GM13977 (cell line): ENCODE results near the gene MISP.

ENCODE experiments used
- DNase-seq: peaks from one replicate; pipeline ENCODE4 v3.0.0; 2012; ENCODE audit warnings: low spot score
- in situ Hi-C: fragments of 300-500 bp; cut with MboI; formaldehyde crosslinking; loops from one replicate; pipeline ENCODE4 v1.12.0; 2022; ENCODE audit warnings: low sequenced_read_pairs, low pct_unique_long_range_greater_than_20kb, mixed read lengths, inconsistent platforms; ENCODE audit not compliant: unreplicated experiment
- TF ChIP-seq, protein P1 (sequence below): IDR thresholded peaks from 2 replicates; pipeline ENCODE4 v1.5.1; 2012; ENCODE audit warnings: mild to moderate bottlenecking, control low read depth; ENCODE audit not compliant: insufficient read depth; ENCODE audit errors: extremely low read depth, missing control alignments

MISP gene

DNA sequence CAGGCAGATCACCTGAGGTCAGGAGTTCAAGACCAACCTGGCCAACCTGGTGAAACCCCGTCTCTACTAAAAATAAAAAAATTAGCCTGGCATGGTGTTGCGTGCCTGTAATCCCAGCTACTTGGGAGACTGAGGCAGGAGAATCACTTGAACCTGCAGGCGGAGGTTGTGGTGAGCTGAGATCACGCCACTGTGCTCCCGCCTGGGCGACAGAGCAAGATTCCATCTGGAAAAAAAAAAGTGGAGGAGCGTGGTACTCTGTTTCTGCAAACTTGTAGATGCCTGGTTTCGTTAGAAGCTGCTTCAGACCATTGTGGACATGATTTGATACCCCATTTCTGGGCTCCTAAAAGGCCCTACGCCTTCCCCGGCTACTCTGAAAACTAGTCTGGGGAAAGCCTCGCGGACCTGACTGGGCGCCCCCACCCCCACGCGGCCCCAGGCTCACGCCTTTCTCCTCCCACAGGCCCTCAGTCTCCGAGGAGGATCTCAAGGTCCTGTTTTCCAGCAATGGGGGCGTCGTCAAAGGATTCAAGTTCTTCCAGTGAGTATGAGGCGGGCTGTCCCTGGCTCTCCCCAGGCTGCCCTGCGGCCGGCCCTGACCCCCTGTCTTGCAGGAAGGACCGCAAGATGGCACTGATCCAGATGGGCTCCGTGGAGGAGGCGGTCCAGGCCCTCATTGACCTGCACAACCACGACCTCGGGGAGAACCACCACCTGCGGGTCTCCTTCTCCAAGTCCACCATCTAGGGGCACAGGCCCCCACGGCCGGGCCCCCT is 59.4 kb downstream of the MISP start:
- TF ChIP-seq, protein P1, sequence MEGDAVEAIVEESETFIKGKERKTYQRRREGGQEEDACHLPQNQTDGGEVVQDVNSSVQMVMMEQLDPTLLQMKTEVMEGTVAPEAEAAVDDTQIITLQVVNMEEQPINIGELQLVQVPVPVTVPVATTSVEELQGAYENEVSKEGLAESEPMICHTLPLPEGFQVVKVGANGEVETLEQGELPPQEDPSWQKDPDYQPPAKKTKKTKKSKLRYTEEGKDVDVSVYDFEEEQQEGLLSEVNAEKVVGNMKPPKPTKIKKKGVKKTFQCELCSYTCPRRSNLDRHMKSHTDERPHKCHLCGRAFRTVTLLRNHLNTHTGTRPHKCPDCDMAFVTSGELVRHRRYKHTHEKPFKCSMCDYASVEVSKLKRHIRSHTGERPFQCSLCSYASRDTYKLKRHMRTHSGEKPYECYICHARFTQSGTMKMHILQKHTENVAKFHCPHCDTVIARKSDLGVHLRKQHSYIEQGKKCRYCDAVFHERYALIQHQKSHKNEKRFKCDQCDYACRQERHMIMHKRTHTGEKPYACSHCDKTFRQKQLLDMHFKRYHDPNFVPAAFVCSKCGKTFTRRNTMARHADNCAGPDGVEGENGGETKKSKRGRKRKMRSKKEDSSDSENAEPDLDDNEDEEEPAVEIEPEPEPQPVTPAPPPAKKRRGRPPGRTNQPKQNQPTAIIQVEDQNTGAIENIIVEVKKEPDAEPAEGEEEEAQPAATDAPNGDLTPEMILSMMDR = no peak
- DNase-seq = no peak

DNA sequence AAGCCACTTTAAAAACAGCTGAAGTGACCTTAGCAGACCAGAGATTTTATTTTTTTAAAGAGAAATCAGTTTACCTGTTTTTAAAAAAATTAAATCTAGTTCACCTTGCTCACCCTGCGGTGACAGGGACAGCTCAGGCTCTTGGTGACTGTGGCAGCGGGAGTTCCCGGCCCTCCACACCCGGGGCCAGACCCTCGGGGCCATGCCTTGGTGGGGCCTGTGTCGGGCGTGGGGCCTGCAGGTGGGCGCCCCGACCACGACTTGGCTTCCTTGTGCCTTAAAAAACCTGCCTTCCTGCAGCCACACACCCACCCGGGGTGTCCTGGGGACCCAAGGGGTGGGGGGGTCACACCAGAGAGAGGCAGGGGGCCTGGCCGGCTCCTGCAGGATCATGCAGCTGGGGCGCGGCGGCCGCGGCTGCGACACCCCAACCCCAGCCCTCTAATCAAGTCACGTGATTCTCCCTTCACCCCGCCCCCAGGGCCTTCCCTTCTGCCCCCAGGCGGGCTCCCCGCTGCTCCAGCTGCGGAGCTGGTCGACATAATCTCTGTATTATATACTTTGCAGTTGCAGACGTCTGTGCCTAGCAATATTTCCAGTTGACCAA is 60.1 kb downstream of the MISP start:
- in situ Hi-C loops = no loop called here
- TF ChIP-seq, protein P1 = no peak
- DNase-seq = no peak

More for the DNA sequence above, 59.4 kb downstream of the MISP start:
- in situ Hi-C loops = no loop called here

DNA sequence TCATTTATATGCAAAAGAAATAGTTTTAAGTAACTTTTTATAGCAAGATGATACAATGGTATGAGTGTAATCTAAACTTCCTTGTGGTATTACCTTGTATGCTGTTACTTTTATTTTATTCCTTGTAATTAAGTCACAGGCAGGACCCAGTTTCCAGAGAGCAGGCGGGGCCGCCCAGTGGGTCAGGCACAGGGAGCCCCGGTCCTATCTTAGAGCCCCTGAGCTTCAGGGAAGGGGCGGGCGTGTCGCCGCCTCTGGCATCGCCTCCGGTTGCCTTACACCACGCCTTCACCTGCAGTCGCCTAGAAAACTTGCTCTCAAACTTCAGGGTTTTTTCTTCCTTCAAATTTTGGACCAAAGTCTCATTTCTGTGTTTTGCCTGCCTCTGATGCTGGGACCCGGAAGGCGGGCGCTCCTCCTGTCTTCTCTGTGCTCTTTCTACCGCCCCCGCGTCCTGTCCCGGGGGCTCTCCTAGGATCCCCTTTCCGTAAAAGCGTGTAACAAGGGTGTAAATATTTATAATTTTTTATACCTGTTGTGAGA is 60.7 kb downstream of the MISP start:
- peak; percentile 43 for DNase-seq
- TF ChIP-seq, protein P1 = no peak
- in situ Hi-C loops = no loop called here

DNA sequence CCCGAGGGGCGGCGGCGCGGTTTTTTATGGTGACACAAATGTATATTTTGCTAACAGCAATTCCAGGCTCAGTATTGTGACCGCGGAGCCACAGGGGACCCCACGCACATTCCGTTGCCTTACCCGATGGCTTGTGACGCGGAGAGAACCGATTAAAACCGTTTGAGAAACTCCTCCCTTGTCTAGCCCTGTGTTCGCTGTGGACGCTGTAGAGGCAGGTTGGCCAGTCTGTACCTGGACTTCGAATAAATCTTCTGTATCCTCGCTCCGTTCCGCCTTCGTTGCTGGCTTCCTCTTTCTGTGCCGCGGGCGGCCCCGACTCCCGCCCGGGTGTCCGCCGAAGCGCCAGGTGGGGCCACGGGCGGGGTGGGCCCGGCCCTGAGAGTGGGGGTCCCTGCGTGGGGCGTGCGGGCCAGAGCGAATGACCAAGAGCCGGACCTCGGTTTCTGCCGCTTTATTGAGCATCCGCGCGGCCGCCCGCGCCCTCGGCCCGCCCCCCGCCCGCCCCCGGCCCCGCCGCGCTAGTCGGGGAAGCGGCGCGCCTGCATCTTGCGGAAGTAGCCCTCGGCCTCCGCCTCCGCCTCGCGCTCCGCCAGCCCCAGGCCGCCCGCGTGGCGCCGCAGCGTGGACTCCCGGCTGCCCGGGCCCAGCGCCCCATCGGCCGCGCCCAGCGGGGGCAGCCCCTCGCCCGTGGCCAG is 61.3 kb downstream of the MISP start:
- in situ Hi-C loops = no loop called here
- TF ChIP-seq, protein P1 = no peak
- peak; percentile 57 for DNase-seq

DNA sequence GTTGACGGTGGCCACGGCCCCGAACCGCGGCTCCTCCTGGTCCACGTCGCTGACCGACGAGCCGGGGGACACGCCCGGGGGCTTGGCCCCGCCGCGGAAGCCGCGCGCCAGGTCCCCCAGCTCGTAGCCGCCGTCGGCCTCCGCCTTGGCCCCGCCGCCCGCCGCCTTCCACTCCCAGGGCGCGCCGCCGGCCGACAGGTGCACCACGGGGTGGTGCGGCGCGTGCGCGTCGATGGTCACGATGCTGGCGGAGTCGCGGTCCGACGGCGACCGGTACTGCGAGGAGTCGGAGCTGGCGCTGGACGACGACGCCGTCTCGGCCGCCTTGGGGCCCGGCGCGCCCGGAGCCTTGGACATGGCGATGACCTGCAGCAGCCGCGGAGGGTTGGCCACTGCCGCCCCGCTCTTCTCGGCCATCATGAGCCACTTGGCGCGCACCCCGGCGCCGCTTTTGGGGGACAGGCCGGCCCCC is 61.9 kb downstream of the MISP start:
- peak; percentile 38 for DNase-seq
- in situ Hi-C loops = no loop called here
- TF ChIP-seq, protein P1 = no peak
